ENCODE data around the gene DUS1L.

Gene DUS1L

DNA sequence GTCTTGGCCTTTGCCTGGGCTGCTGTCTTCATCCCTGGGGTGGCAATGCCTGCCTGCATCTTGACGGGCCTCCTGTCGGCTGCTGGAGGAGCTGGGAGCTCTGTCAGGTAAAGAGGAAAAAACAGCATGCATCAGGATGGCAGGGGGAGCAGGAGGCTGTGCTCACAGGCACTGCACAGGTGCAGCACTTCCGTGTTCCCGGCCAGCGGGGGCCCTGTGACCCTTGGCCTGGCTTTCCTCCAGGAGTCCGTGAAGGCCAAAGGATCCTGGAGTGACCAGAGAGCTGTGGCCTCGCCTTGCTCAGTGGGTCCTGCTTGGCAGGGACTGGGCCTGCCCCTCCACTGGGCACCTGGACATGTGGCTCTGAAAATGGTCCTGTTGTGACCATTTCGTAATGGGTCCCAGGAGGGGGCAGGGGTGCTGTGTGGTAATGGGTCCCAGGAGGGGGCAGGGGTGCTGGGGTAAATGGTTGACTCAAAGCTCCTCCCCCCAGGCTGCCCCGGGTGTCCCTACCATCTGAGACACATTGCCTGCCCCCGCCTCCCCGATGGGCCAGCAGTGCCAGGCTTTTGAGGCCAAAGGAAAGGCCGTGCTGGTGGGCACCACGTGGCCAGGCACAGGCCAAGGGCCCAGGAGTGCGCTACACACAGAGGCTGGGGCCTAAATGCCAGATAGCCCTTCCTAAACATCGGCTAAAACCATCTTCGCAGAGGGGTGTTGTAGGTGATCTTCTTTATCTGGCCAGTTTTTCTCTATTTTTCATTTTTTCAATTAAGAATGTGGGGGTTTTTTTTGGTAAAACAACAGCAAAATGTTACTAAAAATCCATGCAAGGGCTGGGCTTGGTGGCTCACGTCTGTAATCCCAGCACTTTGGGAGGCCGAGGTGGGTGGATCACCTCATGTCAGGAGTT lies 36.4 kb upstream of the DUS1L start:
- DNase-seq (ENCODE audit: extremely low spot score, insufficient read length, low read depth) (no peak), FAIRE-seq (no peak)

DNA sequence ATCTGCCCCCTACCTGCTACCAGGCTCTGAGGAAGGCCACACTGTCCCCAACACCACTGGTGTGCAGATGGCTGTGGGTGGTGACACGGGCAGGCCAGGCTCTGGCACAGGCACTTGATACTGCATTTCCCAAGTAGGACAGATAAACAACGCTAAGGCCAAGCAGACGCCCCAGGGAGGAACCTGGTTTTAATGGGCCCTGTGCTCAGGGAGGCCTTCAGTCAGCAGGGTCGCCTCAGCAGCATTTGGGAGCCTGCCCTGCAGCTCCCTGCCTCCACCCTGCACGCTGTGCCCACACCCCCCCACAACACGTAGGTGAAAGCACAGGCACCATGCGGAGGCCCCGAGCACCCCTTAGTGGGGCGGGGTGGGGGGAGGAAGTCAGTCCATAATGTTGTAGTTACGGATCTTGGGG lies 35.7 kb upstream of the DUS1L start:
- no peak for FAIRE-seq

DNA sequence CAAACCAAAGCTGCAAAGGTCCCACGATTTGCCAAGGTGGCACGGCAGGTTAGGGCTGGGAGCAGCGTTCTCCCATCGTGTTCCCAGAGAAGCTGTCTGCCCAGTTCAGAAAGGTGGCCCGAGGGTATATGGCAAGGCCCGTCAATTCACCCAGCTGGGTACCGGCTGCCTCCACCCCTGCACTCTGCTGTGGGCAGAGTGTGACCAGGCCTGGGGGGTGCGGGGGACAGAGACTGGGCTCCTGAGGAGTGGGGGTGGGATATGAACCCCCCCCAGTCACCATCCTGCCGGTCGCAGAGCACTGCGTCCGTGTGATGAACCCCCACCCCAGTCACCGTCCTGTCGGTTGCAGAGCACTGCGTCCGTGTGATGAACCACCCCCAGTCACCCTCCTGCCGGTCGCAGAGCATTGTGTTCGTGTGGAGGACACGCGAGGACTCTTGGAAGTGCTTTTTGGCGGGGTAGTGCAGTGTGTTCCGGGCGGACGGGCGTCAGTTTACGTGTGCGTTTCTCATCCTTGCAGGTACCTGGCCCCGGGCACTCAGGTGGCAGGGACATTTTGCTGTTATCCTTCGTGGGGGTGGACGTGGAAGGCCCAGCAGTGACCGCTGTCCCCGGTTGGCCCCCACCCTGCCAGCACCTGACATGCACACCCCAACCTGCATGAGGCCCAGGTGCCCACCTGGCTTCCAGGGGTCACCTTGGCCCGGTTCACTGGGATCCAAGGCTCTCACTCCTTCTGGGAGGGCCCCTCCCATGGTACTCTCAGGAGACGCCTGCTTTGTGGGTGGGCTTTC lies 35.1 kb upstream of the DUS1L start:
- no peak for FAIRE-seq

More for the DNA sequence above, 35.7 kb upstream of the DUS1L start:
- DNase-seq (ENCODE audit: extremely low spot score, insufficient read length, low read depth), result no peak

DNA sequence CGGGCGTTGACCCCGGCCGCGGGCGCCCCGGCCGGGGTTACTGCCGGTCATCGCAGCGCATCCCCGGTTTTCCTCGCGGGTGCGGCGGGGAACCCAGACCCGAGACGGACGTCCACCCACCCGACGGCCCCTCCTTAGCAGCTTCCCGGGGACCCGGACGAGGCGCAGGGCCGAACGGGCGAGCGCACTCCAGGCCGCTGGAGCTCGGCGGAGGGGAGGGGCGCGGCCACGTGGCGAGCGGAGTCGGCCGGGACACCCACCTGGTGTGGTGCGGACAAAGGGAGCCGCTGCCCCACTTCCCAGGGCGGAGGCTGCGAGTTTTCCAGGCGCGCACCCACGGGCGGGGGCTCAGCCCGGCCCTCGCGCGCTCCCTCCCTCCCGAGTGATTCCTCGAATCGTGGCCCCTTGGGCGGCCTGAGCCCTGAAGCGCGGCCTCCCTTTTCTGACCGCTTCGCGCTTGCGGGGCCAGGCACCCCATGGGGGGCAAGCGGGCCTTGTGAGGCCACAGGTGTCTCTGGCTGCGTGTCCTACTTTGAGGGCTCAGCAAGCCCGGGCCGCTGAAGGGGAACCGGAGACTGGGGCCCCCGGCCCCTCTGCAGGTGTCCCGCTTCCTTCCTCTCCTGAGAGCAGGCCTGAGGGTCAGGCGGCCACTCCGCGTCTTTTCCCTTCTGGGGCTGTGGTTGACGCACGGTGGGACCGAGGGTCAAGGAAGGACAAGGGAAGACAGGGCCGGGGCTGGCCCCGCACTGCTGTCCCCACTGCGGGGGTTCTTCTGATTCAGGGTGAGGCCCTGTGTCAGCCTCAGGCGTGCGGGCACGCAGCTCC lies 33.5 kb upstream of the DUS1L start:
- FAIRE-seq (no peak), DNase-seq (ENCODE audit: extremely low spot score, insufficient read length, low read depth) (no peak)

More for the DNA sequence above, 35.1 kb upstream of the DUS1L start:
- DNase-seq (ENCODE audit: extremely low spot score, insufficient read length, low read depth), result no peak

GRCh38 chr17:82098169-82098938 lies 32.8 kb upstream of the DUS1L start, which contains the start of gene FASN:
TSS of gene FASN (minus strand) at chr17:82098236. CDS start at chr17:82096445, 1,791 bp downstream.
- FAIRE-seq, result peak; percentile 92

DNA sequence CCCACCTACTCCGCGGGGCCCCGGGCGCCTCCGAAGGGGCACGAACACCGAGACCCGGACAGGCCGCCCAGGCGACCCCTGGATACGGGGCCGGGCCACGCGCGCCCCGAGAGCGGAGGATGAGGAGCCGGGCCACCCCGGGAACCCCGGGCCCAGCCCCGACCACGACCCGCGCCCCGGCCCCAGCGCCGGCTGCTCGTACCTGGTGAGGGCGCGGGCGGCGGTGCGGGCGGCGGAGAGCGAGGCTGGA lies 32.2 kb upstream of the DUS1L start:
- no peak for DNase-seq (ENCODE audit: extremely low spot score, insufficient read length, low read depth)
- FAIRE-seq, result no peak

More at GRCh38 chr17:82098169-82098938, 32.8 kb upstream of the DUS1L start, which contains the start of gene FASN:
- peak; percentile 100 for DNase-seq (ENCODE audit: extremely low spot score, insufficient read length, low read depth)

DNA sequence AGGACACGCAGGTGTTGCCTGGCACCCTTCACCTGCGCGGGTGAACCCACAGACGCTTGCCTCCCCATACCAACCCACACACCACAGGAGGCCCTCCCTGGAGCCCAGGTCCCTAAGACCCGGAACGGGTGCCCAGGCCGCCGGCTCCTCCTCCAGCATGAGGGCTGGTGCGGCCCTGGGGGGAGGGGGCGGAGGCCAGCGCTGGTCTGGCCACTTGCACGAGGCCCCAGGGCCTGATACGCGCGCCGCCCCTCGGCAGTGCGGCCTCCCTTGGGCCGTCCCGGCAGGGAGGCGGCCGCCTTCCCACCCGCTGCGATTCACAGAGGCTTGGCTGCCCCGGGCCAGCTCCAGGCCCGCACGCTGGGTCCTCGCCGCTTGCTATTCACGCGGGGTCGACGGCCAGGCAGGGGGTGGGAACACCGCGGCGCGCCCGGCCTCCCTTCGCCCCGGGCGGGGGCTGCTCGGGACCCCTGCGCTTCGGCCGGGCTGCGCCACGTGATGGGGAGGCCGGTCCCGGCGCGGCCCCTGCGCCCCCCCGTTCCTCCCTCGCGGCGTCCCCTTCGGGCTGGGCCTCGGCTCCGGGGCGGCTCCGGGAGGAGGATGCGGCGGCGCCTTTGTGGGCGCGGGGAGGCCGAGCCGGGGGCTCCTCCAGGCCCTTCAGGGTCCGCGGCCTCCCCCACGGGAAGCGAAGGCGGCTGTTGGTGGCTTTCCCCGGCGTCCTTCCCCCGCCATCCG lies 31.7 kb upstream of the DUS1L start:
- FAIRE-seq, result no peak
- no peak for DNase-seq (ENCODE audit: extremely low spot score, insufficient read length, low read depth)

GRCh38 chr17:82096709-82097183 lies 31.1 kb upstream of the DUS1L start:
- no peak for DNase-seq (ENCODE audit: extremely low spot score, insufficient read length, low read depth)
- no peak for FAIRE-seq

GRCh38 chr17:82095777-82096708 lies 30.4 kb upstream of the DUS1L start:
- FAIRE-seq, result no peak

GRCh38 chr17:82094931-82095776 lies 29.6 kb upstream of the DUS1L start:
- DNase-seq (ENCODE audit: extremely low spot score, insufficient read length, low read depth) (no peak), FAIRE-seq (no peak)

More at GRCh38 chr17:82095777-82096708, 30.4 kb upstream of the DUS1L start:
- DNase-seq (ENCODE audit: extremely low spot score, insufficient read length, low read depth), result no peak

DNA sequence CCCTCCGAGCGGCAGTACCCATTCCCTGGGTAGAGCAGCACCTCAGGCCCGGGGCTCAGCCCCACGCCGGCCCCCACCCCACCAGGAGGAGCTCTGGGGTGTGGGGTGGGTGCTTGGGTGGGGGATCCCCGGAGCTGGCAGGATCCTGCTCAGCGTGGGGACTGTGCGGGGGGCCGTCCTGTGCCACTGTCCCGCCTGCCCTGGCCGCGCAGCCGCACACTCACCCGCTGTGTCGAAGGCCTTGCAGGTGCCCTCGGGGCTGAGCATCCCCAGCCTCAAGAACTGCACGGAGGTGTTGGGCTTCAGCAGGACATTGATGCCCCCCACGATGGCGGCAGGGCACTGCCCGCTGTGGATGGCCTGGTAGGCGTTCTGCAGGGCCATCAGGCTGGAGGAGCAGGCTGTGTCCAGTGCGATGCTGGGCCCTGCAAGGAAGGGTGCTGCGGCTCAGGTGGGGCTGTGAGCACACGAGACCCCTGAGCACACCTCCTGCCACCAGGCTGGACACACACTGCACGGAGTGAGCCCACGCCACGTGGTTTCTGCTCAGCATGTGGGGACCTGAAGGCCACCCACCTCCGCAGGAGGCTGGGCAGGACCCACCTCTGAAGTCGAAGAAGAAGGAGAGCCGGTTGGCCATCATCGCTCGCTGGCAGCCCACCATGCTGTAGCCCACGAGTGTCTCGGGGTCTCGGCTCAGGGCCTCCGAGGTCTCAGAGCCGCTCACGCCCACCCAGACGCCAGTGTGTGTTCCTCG lies 27.6 kb upstream of the DUS1L start:
- FAIRE-seq (no peak), DNase-seq (ENCODE audit: extremely low spot score, insufficient read length, low read depth) (no peak)

GRCh38 chr17:82092628-82092994 lies 27.0 kb upstream of the DUS1L start:
- DNase-seq (ENCODE audit: extremely low spot score, insufficient read length, low read depth), result no peak
- no peak for FAIRE-seq

- no peak for FAIRE-seq
- DNase-seq (ENCODE audit: extremely low spot score, insufficient read length, low read depth), result no peak
Measured at GRCh38 chr17:82092094-82092586, 26.5 kb upstream of the DUS1L start.

DNA sequence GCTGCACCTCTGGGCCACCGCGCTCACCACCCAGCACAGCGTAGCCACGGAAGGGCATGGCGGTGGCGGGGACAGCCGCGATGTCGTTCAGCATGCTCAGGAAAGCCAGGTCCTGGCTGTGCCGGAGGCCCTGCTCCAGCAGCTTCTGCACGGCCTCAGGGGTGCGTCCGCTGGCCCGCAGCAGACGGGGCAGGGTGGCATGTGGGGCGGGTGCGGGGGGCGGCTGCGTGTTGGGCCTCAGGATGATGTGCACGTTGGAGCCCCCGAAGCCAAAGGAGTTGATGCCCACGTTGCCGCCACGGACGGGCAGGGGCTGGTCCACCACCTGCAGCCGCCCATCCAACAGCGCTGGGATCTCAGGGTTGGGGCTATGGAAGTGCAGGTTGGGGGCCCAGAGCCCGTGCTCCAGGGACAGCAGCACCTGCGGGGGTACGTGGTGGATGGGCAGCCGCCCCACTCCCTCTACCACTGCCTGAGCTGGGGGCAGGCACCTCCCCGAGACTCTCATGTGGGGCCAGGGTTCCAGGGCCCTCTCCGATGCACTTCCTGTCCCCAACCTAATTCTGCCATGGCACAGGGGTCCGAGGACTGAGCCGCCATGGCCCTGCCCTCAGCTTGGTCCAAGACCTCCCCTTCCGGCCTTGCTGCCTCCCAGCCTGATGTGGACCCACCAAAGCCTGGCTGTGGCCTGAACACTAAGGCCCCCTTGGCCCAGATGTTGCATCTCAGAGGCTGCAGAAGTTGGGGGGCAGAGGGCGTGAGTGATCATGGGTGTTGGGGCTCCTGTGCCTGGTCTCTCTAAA lies 25.9 kb upstream of the DUS1L start:
- no peak for FAIRE-seq
- no peak for DNase-seq (ENCODE audit: extremely low spot score, insufficient read length, low read depth)

GRCh38 chr17:82090549-82091263 lies 25.1 kb upstream of the DUS1L start:
- DNase-seq (ENCODE audit: extremely low spot score, insufficient read length, low read depth) (no peak), FAIRE-seq (no peak)

Measured in GM18507 (cell line).